HepG2 (cell line): ENCODE data around the gene NEAT1. TPM values are rescaled to one million over a fixed set of nuclear protein-coding genes. Genes with fewer than 3 reads are reported as not detected.

ENCODE experiments used
- ARID2 ChIP-seq: sonication (generic); formaldehyde crosslinking; IDR thresholded peaks from 2 replicates; pipeline ENCODE4 v1.8.1; 2022; ENCODE audit warnings: mild to moderate bottlenecking, missing genetic modification reagents, borderline replicate concordance
- ARID4A ChIP-seq: sonication (generic); formaldehyde crosslinking; IDR thresholded peaks from 2 replicates; pipeline ENCODE4 v1.5.0; 2020; ENCODE audit warnings: mild to moderate bottlenecking, missing genetic modification reagents, borderline replicate concordance
- ATM ChIP-seq: fragments of 450-650 bp; IDR thresholded peaks from 2 replicates; pipeline ENCODE4 v1.7.1; 2017; ENCODE audit warnings: mild to moderate bottlenecking, borderline replicate concordance
- CENPBD1 ChIP-seq: sonication (generic); formaldehyde crosslinking; IDR thresholded peaks from 2 replicates; pipeline ENCODE4 v1.8.0; 2022; ENCODE audit warnings: missing genetic modification reagents, low read depth, mild to moderate bottlenecking, borderline replicate concordance
- FIP1L1 ChIP-seq: fragments of 200-400 bp; formaldehyde crosslinking; IDR thresholded peaks from 2 replicates; pipeline ENCODE4 v1.6.1; 2018; ENCODE audit warnings: low read depth, mild to moderate bottlenecking, low read length, moderate library complexity, borderline replicate concordance; ENCODE audit not compliant: insufficient read depth
- HINFP ChIP-seq: sonication (generic); formaldehyde crosslinking; IDR thresholded peaks from 2 replicates; pipeline ENCODE4 v1.4.0; 2020; ENCODE audit warnings: low read depth, mild to moderate bottlenecking, missing genetic modification reagents
- MYC ChIP-seq: sonication (generic); formaldehyde crosslinking; IDR thresholded peaks from 2 replicates; pipeline ENCODE4 v1.9.0; 2021; ENCODE audit warnings: missing genetic modification reagents, borderline replicate concordance
- PAWR ChIP-seq: sonication (generic); formaldehyde crosslinking; IDR thresholded peaks from 2 replicates; pipeline ENCODE4 v1.4.0; 2020; ENCODE audit warnings: missing genetic modification reagents, mild to moderate bottlenecking, borderline replicate concordance
- POGK ChIP-seq: sonication (generic); formaldehyde crosslinking; conservative IDR thresholded peaks from 2 replicates; pipeline ENCODE4 v1.8.0; 2022; ENCODE audit warnings: mild to moderate bottlenecking, moderate library complexity, missing genetic modification reagents
- SAP130 ChIP-seq: IDR thresholded peaks from 2 replicates; pipeline ENCODE4 v1.6.1; 2016; ENCODE audit warnings: low read depth
- SIX4 ChIP-seq: sonication (generic); formaldehyde crosslinking; IDR thresholded peaks from 2 replicates; pipeline ENCODE4 v1.4.0; 2020; ENCODE audit warnings: missing genetic modification reagents
- ZNF280D ChIP-seq: sonication (generic); formaldehyde crosslinking; IDR thresholded peaks from 2 replicates; pipeline ENCODE4 v1.5.1; 2020; ENCODE audit warnings: mild to moderate bottlenecking, missing genetic modification reagents
- ZNF776 ChIP-seq: sonication (generic); formaldehyde crosslinking; IDR thresholded peaks from 2 replicates; pipeline ENCODE4 v1.4.0; 2020; ENCODE audit warnings: mild to moderate bottlenecking, missing genetic modification reagents
- ZSCAN20 ChIP-seq: sonication (generic); formaldehyde crosslinking; IDR thresholded peaks from 2 replicates; pipeline ENCODE4 v1.4.0; 2020; ENCODE audit warnings: missing genetic modification reagents, mild to moderate bottlenecking, borderline replicate concordance
- ZSCAN21 ChIP-seq: sonication (generic); formaldehyde crosslinking; IDR thresholded peaks from 2 replicates; pipeline ENCODE4 v1.8.0; 2022; ENCODE audit warnings: mild to moderate bottlenecking, missing genetic modification reagents, moderate library complexity, borderline replicate concordance
- polyA plus RNA-seq, 8 experiments: library from polyadenylated mRNA; depleted of rRNA in 3 of 8; stranded (reverse) in 7 of 8; unstranded in 1 of 8; fragments of >200 nt; fragmentation: Illumina TruSeq in 4 of 8; extraction: Trizol in 4 of 8; gene quantifications; 2 replicates each; pipeline versions ENCODE4 v1.2.1 to v1.2.3, GENCODE V29; 2011 to 2016; ENCODE audit warnings: low read depth in 4 of 8, missing spikeins in 1 of 8, mixed read lengths in 1 of 8; ENCODE audit not compliant: insufficient read depth in 1 of 8
- total RNA-seq, 5 experiments: library from RNA; depleted of rRNA; stranded (reverse); fragments of >200 nt; fragmentation: Illumina TruSeq; extraction: Trizol; gene quantifications; 2 replicates each; pipeline ENCODE4 v1.2.3, GENCODE V29; 2016; ENCODE audit warnings: low read depth in 1 of 5

The NEAT1 gene
- total and polyA plus RNA-seq, 2 of the 13 experiments (the other 11 are each of a cell fraction or from before 2014, with no cell fraction given): 20.5 to 41.2 TPM

- TF ChIP-seq ZNF280D (CRISPR knock-in tag) (no peak), ZNF776 (CRISPR knock-in tag) (peak; percentile 70), POGK (peak; percentile 75), CENPBD1 (CRISPR knock-in tag) (peak; percentile 51; the same call in 1 of the 2 replicates), ATM (no peak), ZSCAN21 (0 out of 2 replicates have a peak, but pooled peaks have one; percentile 56), SAP130 (peak; percentile 59), ZSCAN20 (CRISPR knock-in tag) (peak; percentile 67; the same call in 1 of the 2 replicates), ARID2 (peak; percentile 70; the same call in 1 of the 2 replicates), MYC (CRISPR knock-in tag) (peak; percentile 47; the same call in 1 of the 2 replicates), PAWR (CRISPR knock-in tag) (no peak), SIX4 (CRISPR knock-in tag) (peak; percentile 65; the same call in 1 of the 2 replicates), HINFP (0 out of 2 replicates have a peak, but pooled peaks have one; percentile 57), FIP1L1 (no peak), ARID4A (CRISPR knock-in tag) (peak; percentile 86)
These were observed at the start of gene NEAT1 (continued) for GRCh38 chr11:65422633-65423515.
